GM06990 (cell line): ENCODE measurements around the gene AMOT.

Source experiments
- DNase-seq: peaks from one replicate; pipeline ENCODE4 v3.0.0-alpha.2; 2011; ENCODE audit not compliant: insufficient read length; ENCODE audit errors: extremely low read depth
- H3K27me3 ChIP-seq: replicated peaks from 2 replicates; pipeline ENCODE4 v1.6.0; 2011; ENCODE audit warnings: low read length; ENCODE audit not compliant: control insufficient read depth, insufficient read depth
- H3K36me3 ChIP-seq: 2 replicates; pipeline ENCODE4 v1.5.1; 2011; ENCODE audit warnings: low read length; ENCODE audit not compliant: control insufficient read depth, insufficient read depth
- H3K4me3 ChIP-seq: replicated peaks from 2 replicates; pipeline ENCODE4 v1.5.1; 2011; ENCODE audit warnings: low read depth, mild to moderate bottlenecking, control low read depth, low read length
- CTCF ChIP-seq: IDR thresholded peaks from 2 replicates; pipeline ENCODE4 v1.5.1; 2011; ENCODE audit warnings: low read length, control low read depth, mild to moderate bottlenecking, inconsistent platforms; ENCODE audit not compliant: insufficient read depth, poor library complexity, severe bottlenecking

AMOT gene

GRCh38 chrX:112761242-112762207 is 79.1 kb downstream of the AMOT start:
- DNase-seq = peak; percentile 28

GRCh38 chrX:112760697-112761096 is 79.9 kb downstream of the AMOT start:
- Histone ChIP-seq H3K36me3 (no peaks in the 10 kb centered on the region), H3K27me3 (no peaks in the 10 kb centered on the region), H3K4me3 (no peak overlapping the region)
- TF ChIP-seq CTCF = peak; percentile 29
- DNase-seq = peak; percentile 16

More at GRCh38 chrX:112761242-112762207, 79.1 kb downstream of the AMOT start:
- no peaks in the 10 kb centered on the region for H3K27me3 ChIP-seq
- H3K4me3 ChIP-seq = no peak overlapping the region
- TF ChIP-seq CTCF = no peak
- no peaks in the 10 kb centered on the region for H3K36me3 ChIP-seq

DNA sequence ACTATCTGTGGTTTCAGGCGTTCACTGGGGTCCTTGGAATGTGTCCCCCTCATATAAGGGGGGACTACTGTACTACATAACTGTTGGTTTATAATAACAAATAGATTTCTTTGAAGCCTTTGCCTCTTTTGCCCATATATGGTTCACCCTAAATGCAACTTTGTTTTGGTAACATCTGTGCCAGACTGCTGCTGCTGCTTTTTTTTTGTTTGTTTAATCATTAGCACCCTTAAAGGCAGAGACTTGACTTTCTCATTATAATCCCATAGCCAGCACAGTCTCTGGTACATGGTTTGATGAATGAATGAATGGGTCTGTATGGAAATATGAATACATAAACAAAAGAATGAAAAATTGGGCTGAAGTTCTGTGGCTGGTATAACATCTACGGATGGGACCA is 80.7 kb downstream of the AMOT start:
- DNase-seq = no peak
- no peak overlapping the region for H3K4me3 ChIP-seq
- H3K36me3 ChIP-seq = no peaks in the 10 kb centered on the region
- no peak for TF ChIP-seq CTCF
- no peaks in the 10 kb centered on the region for H3K27me3 ChIP-seq

- no peaks in the 10 kb centered on the region for H3K27me3 ChIP-seq
- no peak for TF ChIP-seq CTCF
- DNase-seq = no peak
These were observed 81.1 kb downstream of the AMOT start for GRCh38 chrX:112759512-112759911.

DNA sequence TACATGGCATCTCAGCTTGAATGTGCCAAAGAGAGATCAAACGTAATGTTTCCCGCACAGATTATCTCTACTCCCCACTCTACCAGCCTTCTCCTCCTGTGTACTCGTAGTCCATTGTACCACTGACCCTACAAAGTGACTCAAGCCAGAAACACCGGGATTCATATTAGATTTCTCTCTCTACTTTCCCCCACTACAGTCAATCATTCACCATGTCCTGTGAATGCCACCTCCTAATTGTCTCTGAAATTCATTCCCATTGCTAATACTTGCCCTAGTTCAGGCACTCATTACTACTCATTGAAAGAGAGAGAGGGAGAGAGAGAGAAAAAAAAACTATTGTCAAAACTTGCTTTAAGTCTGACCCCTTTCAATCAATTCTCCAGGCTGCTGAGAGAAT is 82.7 kb downstream of the AMOT start:
- Histone ChIP-seq H3K4me3 (no peak overlapping the region), H3K27me3 (no peaks in the 10 kb centered on the region), H3K36me3 (no peaks in the 10 kb centered on the region)
- DNase-seq = no peak
- TF ChIP-seq CTCF = no peak

More at GRCh38 chrX:112759512-112759911, 81.1 kb downstream of the AMOT start:
- H3K36me3 ChIP-seq = no peaks in the 10 kb centered on the region
- no peak overlapping the region for H3K4me3 ChIP-seq
